MCF 10A (cell line): Measurements from ENCODE around the gene PDCD2L. TPM values are rescaled to one million over a fixed set of nuclear protein-coding genes. Genes with fewer than 3 reads are reported as not detected.

Experiments used
- BruUV-seq: library from RNA; stranded (reverse); fragments of 400-500 nt; replicated peaks from 2 replicates; lab custom pipeline; 2021; lab: Mats Ljungman, UMichigan
- CTCF ChIA-PET: fragments of 300-600 bp; sonication (Branson Sonifier 250); formaldehyde crosslinking; extraction: SDS; loops from one replicate; lab custom pipeline; 2021; ENCODE audit warnings: antibody characterized with exemption, inconsistent platforms; lab: Yijun Ruan, JAX
- POLR2A ChIA-PET: fragments of 300-600, 350-650 bp; sonication (Branson Sonifier 250); formaldehyde crosslinking; extraction: SDS; loops from one replicate; lab custom pipeline; 2020; ENCODE audit warnings: antibody characterized with exemption, inconsistent platforms; lab: Yijun Ruan, JAX
- DNase-seq: peaks from one replicate; pipeline ENCODE4 v3.0.0-alpha.2; 2018; ENCODE audit not compliant: unreplicated experiment
- H3K27ac Mint-ChIP-seq: one replicate; pipeline ENCODE4 v1.8.0; 2022; ENCODE audit warnings: mild to moderate bottlenecking, low read depth, mixed read lengths; ENCODE audit not compliant: unreplicated experiment
- H3K27me3 Mint-ChIP-seq: one replicate; pipeline ENCODE4 v1.8.0; 2022; ENCODE audit warnings: mixed read lengths; ENCODE audit not compliant: insufficient read depth, unreplicated experiment
- H3K36me3 Mint-ChIP-seq: one replicate; pipeline ENCODE4 v1.8.0; 2022; ENCODE audit warnings: mild to moderate bottlenecking, moderate library complexity, mixed read lengths; ENCODE audit not compliant: insufficient read depth, unreplicated experiment
- H3K4me1 Mint-ChIP-seq: one replicate; pipeline ENCODE4 v1.8.0; 2022; ENCODE audit warnings: mixed read lengths; ENCODE audit not compliant: insufficient read depth, unreplicated experiment
- H3K4me3 Mint-ChIP-seq: one replicate; pipeline ENCODE4 v1.8.0; 2022; ENCODE audit warnings: mild to moderate bottlenecking, moderate library complexity, mixed read lengths; ENCODE audit not compliant: unreplicated experiment
- H3K9me3 Mint-ChIP-seq: one replicate; pipeline ENCODE4 v1.8.0; 2022; ENCODE audit warnings: mixed read lengths; ENCODE audit not compliant: unreplicated experiment
- intact Hi-C: fragments of 100-400 bp; cut with micrococcal nuclease; formaldehyde crosslinking; loops from 2 replicates; pipeline ENCODE4 v1.14.1; 2022
- total RNA-seq: library from RNA; stranded (reverse); gene quantifications from 2 replicates; pipeline ENCODE4 v1.2.3, GENCODE V29; 2022
- TF ChIP-seq, protein P1 (sequence below): fragments of 200-600 bp; IDR thresholded peaks from one replicate; pipeline ENCODE4 v1.8.0; 2022; ENCODE audit warnings: antibody characterized with exemption, mild to moderate bottlenecking; ENCODE audit not compliant: unreplicated experiment

The PDCD2L gene
- total RNA-seq, 1 experiment from 2014 or later = 24.4 TPM

DNA sequence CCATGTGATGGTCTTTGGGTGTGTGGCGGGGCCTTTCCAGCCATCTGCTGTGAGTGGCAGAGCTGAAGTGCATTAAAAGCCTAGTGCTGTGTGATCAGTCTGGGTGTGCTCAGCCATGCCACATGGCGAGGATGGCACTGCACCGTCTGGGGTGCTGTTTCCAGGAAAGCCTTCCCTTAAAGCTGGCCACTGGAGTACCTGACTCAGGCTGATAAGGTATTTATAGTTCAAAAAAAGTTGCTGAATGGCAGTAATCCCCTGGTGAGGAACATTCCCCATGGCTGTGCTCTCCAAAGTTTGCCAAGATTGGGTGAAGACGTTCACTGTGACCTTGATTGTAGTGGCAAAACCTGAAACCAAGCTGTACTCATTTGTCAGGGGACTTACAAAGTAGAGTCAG lies 33.2 kb upstream of the PDCD2L start:
- Mint-ChIP-seq H3K9me3 (no peaks in the 10 kb centered on the region), H3K4me1 (peaks cover 20% of the 10 kb centered on the region), H3K27me3 (no peaks in the 10 kb centered on the region), H3K27ac (no peak overlapping the region), H3K36me3 (peaks cover 78% of the 10 kb centered on the region), H3K4me3 (no peak overlapping the region)
- ChIA-PET CTCF (interaction anchor here (1.6 to 2.0 kb wide), 2 partner anchors 12 to 25 kb away, joined by 5 to 7 read pairs; no protein-coding TSS in a partner anchor), POLR2A (no interaction called here)
- no TSS peak for BruUV-seq
- TF ChIP-seq, protein P1, sequence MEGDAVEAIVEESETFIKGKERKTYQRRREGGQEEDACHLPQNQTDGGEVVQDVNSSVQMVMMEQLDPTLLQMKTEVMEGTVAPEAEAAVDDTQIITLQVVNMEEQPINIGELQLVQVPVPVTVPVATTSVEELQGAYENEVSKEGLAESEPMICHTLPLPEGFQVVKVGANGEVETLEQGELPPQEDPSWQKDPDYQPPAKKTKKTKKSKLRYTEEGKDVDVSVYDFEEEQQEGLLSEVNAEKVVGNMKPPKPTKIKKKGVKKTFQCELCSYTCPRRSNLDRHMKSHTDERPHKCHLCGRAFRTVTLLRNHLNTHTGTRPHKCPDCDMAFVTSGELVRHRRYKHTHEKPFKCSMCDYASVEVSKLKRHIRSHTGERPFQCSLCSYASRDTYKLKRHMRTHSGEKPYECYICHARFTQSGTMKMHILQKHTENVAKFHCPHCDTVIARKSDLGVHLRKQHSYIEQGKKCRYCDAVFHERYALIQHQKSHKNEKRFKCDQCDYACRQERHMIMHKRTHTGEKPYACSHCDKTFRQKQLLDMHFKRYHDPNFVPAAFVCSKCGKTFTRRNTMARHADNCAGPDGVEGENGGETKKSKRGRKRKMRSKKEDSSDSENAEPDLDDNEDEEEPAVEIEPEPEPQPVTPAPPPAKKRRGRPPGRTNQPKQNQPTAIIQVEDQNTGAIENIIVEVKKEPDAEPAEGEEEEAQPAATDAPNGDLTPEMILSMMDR = no peak
- intact Hi-C loops = no loop called here
- DNase-seq = no peak

DNA sequence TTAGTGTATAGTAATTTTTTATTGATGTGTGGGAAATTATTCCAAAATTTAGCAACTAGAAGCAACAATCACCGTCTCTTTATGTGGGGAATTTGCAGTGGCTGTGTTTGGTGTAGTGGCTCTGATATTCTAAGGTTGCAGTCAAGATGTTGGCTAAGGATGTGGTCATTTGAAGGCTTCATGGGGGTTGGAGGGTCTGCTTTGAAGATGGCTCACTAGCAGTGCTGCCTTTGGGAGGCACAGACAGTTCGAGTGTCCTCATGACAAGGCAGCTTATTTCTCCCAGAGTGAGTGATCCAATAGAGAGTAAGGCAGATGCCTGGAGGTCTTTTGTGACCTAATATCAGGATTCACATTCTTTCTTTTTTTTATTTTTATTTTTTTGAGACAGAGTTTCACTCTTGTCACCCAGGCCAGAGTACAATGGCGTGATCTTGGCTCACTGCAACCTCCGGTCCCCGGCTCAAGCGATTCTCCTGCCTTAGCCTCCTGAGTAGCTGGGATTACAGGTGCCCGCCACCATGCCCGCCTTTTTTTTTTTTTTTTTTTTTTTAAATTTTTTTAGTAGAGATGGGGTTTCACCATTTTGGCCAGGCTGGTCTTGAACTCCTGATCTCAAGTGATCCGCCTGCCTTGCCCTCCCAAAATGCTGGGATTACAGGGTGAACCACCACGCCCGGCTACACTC lies 30.5 kb upstream of the PDCD2L start:
- intact Hi-C loops = no loop called here
- TF ChIP-seq, protein P1 = no peak
- Mint-ChIP-seq H3K36me3 (peaks cover 75% of the 10 kb centered on the region), H3K4me3 (no peak overlapping the region), H3K27ac (no peak overlapping the region), H3K4me1 (no peaks in the 10 kb centered on the region), H3K9me3 (no peaks in the 10 kb centered on the region), H3K27me3 (no peaks in the 10 kb centered on the region)
- DNase-seq = no peak
- no TSS peak for BruUV-seq
- ChIA-PET POLR2A (no interaction called here), CTCF (interaction anchor here (0.7 kb wide), 2 partner anchors 14 to 895 kb away, joined by 3 to 5 read pairs; no protein-coding TSS in a partner anchor)

DNA sequence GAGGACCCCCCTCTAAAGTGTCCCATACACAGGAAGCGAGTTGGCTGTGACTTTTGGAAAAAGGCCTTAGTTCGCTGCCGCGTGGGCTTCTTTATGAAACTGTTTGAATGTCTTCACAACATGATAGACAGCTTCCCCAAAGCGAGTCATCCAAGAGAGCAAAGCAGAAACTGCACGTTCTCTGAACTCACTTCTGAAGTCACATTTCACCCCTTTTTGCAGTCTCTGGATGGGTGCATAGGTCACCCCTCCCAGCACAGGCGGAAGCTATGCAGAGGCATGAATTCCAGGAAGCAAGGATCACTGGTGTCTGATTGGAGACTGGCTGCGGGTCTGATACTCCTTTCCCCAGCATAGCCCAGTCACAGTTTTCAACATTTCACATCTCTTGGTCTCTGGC lies 28.6 kb upstream of the PDCD2L start:
- H3K27me3 Mint-ChIP-seq = no peaks in the 10 kb centered on the region
- H3K4me3 Mint-ChIP-seq = no peak overlapping the region
- H3K27ac Mint-ChIP-seq = no peak overlapping the region
- no TSS peak for BruUV-seq
- TF ChIP-seq, protein P1 = no peak
- DNase-seq = no peak
- no peaks in the 10 kb centered on the region for H3K4me1 Mint-ChIP-seq
- H3K9me3 Mint-ChIP-seq = no peaks in the 10 kb centered on the region
- intact Hi-C loops = no loop called here
- ChIA-PET POLR2A (interaction anchor here (1.7 kb wide), 1 partner anchor 11 kb away, joined by 3 read pairs; the partner anchor contains the start of gene GPI), CTCF (interaction anchor here (0.5 to 0.7 kb wide), 3 partner anchors 10 to 314 kb away, joined by 3 to 5 read pairs (median 3); partner anchors contain the start of gene GPI)
- H3K36me3 Mint-ChIP-seq = peaks cover 75% of the 10 kb centered on the region

DNA sequence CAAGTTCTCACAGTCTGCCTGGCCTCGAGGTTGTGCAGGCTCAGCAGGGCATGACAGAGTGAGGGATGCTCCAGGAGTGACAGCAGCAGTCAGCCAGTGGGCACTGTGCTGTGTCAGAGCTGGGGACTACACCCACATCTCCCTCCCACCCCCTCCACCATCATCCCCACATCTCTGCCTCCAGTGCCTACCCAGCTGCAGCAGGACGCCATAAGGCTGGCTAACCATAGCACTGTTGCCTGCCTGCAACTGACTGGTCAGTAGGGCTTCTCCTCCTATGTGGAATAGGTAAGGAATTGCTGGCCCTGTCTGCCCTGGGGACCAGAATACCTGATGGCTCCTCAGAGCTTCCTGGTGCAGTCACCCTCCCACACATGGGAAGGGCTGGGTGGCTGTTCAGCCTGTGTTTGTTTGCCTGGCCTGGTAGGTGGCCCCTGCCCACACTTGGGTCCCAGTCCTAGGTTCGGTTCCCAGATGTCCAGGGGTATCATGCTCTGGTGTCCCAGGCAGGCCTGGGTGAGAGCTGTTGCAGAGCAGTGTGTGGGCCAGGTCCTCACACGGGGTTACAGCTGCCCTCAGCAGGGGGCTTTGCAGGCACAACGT lies 23.5 kb upstream of the PDCD2L start:
- no peaks in the 10 kb centered on the region for H3K4me1 Mint-ChIP-seq
- intact Hi-C loops = no loop called here
- no TSS peak for BruUV-seq
- TF ChIP-seq, protein P1 = no peak
- ChIA-PET POLR2A (interaction anchor here (1.7 kb wide), 1 partner anchor 15 kb away, joined by 6 read pairs; the partner anchor contains the start of gene GPI), CTCF (no interaction called here)
- no peaks in the 10 kb centered on the region for H3K9me3 Mint-ChIP-seq
- no peak overlapping the region for H3K4me3 Mint-ChIP-seq
- DNase-seq = no peak
- peaks cover 82% of the 10 kb centered on the region for H3K36me3 Mint-ChIP-seq
- H3K27me3 Mint-ChIP-seq = no peaks in the 10 kb centered on the region
- H3K27ac Mint-ChIP-seq = no peak overlapping the region
